HFFc6 (cell line): ENCODE measurements around the gene DUSP1. TPM values are rescaled to one million over a fixed set of nuclear protein-coding genes. Genes with fewer than 3 reads are reported as not detected.

Experiments
- DNase-seq: peaks from one replicate; pipeline ENCODE4 v3.0.0-alpha.2; 2018
- H3K27ac Mint-ChIP-seq: 2 replicates; pipeline ENCODE4 v1.8.0; 2020; ENCODE audit warnings: mild to moderate bottlenecking, mixed read lengths
- H3K27me3 Mint-ChIP-seq: 2 replicates; pipeline ENCODE4 v1.8.0; 2021; ENCODE audit warnings: mild to moderate bottlenecking, moderate library complexity, mixed read lengths; ENCODE audit not compliant: insufficient read depth
- H3K36me3 Mint-ChIP-seq: 2 replicates; pipeline ENCODE4 v1.8.0; 2021; ENCODE audit warnings: low read depth, mixed read lengths
- H3K4me1 Mint-ChIP-seq: 2 replicates; pipeline ENCODE4 v1.8.0; 2020; ENCODE audit warnings: low read depth, mixed read lengths
- H3K4me3 Mint-ChIP-seq: 2 replicates; pipeline ENCODE4 v1.8.0; 2020; ENCODE audit warnings: mild to moderate bottlenecking, moderate library complexity, mixed read lengths
- H3K9me3 Mint-ChIP-seq: 2 replicates; pipeline ENCODE4 v1.8.0; 2020; ENCODE audit warnings: mild to moderate bottlenecking, mixed read lengths
- total RNA-seq, 6 experiments: library from RNA; stranded (reverse); fragmentation: NEBNext Ultra II Directional; extraction: Animal tissue kit (Norgen Biotek cat#: 25700); gene quantifications; 2 replicates in 1 of 6; 3 replicates in 5 of 6; pipeline ENCODE4 v1.2.3, GENCODE V29; 2021
- TF ChIP-seq, protein P1 (sequence below): fragments of 200-600 bp; sonication (generic); IDR thresholded peaks from 2 replicates; pipeline ENCODE4 v1.5.0; 2021; ENCODE audit warnings: antibody characterized with exemption, mild to moderate bottlenecking

Gene DUSP1
- total RNA-seq, 6 experiments from 2014 or later: 213 to 319 (median 307) TPM

GRCh38 chr5:172747471-172747870 lies 23.5 kb downstream of the DUSP1 start:
- Mint-ChIP-seq H3K4me3 (no peak overlapping the region), H3K36me3 (peaks cover 20% of the 10 kb centered on the region), H3K27me3 (peaks cover 6% of the 10 kb centered on the region), H3K4me1 (peaks cover 9% of the 10 kb centered on the region; the same call in 1 of the 2 replicates), H3K9me3 (peaks cover 16% of the 10 kb centered on the region), H3K27ac (no peak overlapping the region)
- DNase-seq: no peak
- TF ChIP-seq, protein P1, sequence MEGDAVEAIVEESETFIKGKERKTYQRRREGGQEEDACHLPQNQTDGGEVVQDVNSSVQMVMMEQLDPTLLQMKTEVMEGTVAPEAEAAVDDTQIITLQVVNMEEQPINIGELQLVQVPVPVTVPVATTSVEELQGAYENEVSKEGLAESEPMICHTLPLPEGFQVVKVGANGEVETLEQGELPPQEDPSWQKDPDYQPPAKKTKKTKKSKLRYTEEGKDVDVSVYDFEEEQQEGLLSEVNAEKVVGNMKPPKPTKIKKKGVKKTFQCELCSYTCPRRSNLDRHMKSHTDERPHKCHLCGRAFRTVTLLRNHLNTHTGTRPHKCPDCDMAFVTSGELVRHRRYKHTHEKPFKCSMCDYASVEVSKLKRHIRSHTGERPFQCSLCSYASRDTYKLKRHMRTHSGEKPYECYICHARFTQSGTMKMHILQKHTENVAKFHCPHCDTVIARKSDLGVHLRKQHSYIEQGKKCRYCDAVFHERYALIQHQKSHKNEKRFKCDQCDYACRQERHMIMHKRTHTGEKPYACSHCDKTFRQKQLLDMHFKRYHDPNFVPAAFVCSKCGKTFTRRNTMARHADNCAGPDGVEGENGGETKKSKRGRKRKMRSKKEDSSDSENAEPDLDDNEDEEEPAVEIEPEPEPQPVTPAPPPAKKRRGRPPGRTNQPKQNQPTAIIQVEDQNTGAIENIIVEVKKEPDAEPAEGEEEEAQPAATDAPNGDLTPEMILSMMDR: no peak

DNA sequence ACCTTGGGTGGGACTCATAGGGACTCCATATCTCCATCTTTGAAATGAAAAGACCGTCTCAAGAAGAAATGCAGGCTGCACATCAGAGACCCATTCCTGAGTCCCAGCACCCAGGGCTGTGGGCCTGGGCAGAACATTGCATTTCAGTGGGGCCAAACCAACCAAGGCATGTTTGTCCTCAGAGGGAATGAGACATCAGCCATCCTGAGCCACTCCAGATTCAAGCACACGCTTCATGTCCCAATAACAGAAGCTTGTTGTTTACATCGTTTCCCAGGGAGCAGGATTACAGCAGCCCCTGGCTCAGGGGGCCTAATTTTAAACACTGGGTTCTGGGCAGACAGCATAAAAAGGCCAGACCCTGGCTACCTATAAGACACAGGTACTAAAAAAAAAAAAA lies 24.3 kb downstream of the DUSP1 start:
- Mint-ChIP-seq H3K27ac (no peak overlapping the region), H3K4me3 (no peak overlapping the region), H3K27me3 (peaks cover 6% of the 10 kb centered on the region), H3K36me3 (peaks cover 20% of the 10 kb centered on the region), H3K9me3 (peaks cover 16% of the 10 kb centered on the region), H3K4me1 (peaks cover 10% of the 10 kb centered on the region)
- TF ChIP-seq, protein P1: no peak
- DNase-seq: no peak

DNA sequence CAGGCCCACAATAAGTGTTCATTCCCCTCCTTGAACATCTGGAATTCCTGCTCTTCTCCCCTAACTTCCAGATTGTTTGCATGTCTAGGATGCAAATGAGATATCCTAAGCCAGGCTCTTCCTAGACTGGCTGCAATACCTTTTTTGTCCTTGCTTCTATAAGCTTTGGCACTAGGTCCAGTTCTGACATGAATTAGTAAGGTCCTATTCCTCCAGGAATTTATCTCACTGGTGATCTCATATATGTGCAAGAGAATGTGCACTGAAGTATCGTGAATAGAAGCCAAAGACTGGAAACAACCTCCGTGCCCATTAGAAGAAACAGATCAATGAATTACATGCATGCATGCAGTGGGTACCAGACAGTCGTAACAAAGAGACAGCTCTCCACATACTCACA lies 25.2 kb downstream of the DUSP1 start:
- Mint-ChIP-seq H3K4me1 (peaks cover 19% of the 10 kb centered on the region), H3K9me3 (peaks cover 16% of the 10 kb centered on the region), H3K4me3 (no peak overlapping the region), H3K36me3 (peaks cover 20% of the 10 kb centered on the region), H3K27ac (no peak overlapping the region), H3K27me3 (peaks cover 4% of the 10 kb centered on the region; the same call in 1 of the 2 replicates)
- TF ChIP-seq, protein P1: no peak
- no peak for DNase-seq

DNA sequence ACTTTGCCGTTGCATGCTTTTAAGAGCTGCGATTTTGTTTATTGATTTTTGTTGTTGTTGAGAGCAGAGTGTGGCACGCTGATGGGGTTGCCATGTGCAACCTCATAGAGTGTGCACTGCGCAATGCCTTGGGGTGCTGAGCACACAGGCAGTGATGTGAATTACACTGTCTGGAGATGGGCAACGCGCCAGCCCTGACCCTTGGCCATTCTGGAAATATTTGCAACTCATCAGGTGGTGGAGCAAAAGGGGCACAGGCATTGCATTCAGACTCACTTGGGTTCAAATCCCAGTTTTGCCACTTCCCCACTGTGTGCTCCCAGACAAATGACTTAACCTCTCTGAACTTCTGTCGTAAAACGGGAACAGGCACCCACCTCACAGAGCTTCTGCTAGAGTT lies 25.6 kb downstream of the DUSP1 start:
- no peak overlapping the region for H3K27ac Mint-ChIP-seq
- peaks cover 16% of the 10 kb centered on the region for H3K9me3 Mint-ChIP-seq
- peaks cover 19% of the 10 kb centered on the region for H3K36me3 Mint-ChIP-seq
- TF ChIP-seq, protein P1: no peak
- DNase-seq: no peak
- peaks cover 21% of the 10 kb centered on the region for H3K4me1 Mint-ChIP-seq
- peaks cover under 1% of the 10 kb centered on the region; the same call in 1 of the 2 replicates for H3K27me3 Mint-ChIP-seq
- H3K4me3 Mint-ChIP-seq: no peak overlapping the region

GRCh38 chr5:172744123-172745104 lies 26.6 kb downstream of the DUSP1 start:
- TF ChIP-seq, protein P1: no peak
- no peak overlapping the region for H3K27ac Mint-ChIP-seq
- peaks cover 18% of the 10 kb centered on the region for H3K4me1 Mint-ChIP-seq
- H3K36me3 Mint-ChIP-seq: peaks cover 15% of the 10 kb centered on the region
- H3K4me3 Mint-ChIP-seq: no peak overlapping the region
- peaks cover 16% of the 10 kb centered on the region for H3K9me3 Mint-ChIP-seq
- DNase-seq: no peak
- H3K27me3 Mint-ChIP-seq: no peaks in the 10 kb centered on the region; the same call in 1 of the 2 replicates
